H1 (cell line): ENCODE measurements around the gene WDR90. TPM values are rescaled to one million over a fixed set of nuclear protein-coding genes. Genes with fewer than 3 reads are reported as not detected.

Experiments used
- BRCA1 ChIP-seq: IDR thresholded peaks from 2 replicates; pipeline ENCODE4 v1.6.1; 2012; ENCODE audit warnings: low read depth, low read length, improper control_type of control experiment
- EP300 ChIP-seq, 2 experiments: IDR thresholded peaks; 1 replicate in 1 of 2; 2 replicates in 1 of 2; pipeline ENCODE4 v1.6.1; 2011 to 2012; ENCODE audit warnings: low read depth in 2 of 2, low read length in 2 of 2, mild to moderate bottlenecking in 2 of 2, borderline replicate concordance in 1 of 2, inconsistent platforms in 1 of 2, moderate library complexity in 1 of 2
- GTF2F1 ChIP-seq: IDR thresholded peaks from 2 replicates; pipeline ENCODE4 v1.6.1; 2012; ENCODE audit warnings: low read depth, low read length, improper control_type of control experiment, borderline replicate concordance
- KDM4A ChIP-seq: IDR thresholded peaks from one replicate; pipeline ENCODE4 v1.7.1; 2012; ENCODE audit warnings: low read depth, mild to moderate bottlenecking, moderate library complexity, low read length, inconsistent platforms; ENCODE audit not compliant: severe bottlenecking
- SAP30 ChIP-seq: fragments of 300-600 bp; sonication (generic); IDR thresholded peaks from 2 replicates; pipeline ENCODE4 v1.7.1; 2012; ENCODE audit warnings: low read length, moderate library complexity, mild to moderate bottlenecking, inconsistent platforms; ENCODE audit not compliant: insufficient read depth, insufficient replicate concordance
- SIRT6 ChIP-seq: IDR thresholded peaks from one replicate; pipeline ENCODE4 v1.7.1; 2012; ENCODE audit warnings: low read length, inconsistent platforms
- SP1 ChIP-seq: IDR thresholded peaks from 2 replicates; pipeline ENCODE4 v1.6.1; 2011; ENCODE audit warnings: low read depth, low read length
- polyA plus RNA-seq, 7 experiments: library from polyadenylated mRNA; depleted of rRNA in 3 of 7; stranded (reverse) in 5 of 7; unstranded in 2 of 7; fragments of >200 nt in 5 of 7; fragments of 200-250 nt in 2 of 7; gene quantifications; 1 replicate in 5 of 7; 2 replicates in 1 of 7; 4 replicates in 1 of 7; pipeline versions ENCODE4 v1.2.1 to v1.2.3, GENCODE V29; 2011 to 2013; ENCODE audit warnings: missing spikeins in 2 of 7, mixed read lengths in 2 of 7
- total RNA-seq: library from RNA; stranded (reverse); fragmentation: NEBNext Ultra II Directional; extraction: Animal tissue kit (Norgen Biotek cat#: 25700); gene quantifications from 2 replicates; pipeline ENCODE4 v1.2.1, GENCODE V29; 2021
- TF ChIP-seq, protein P1 (sequence below): fragments of 300-600 bp; sonication (generic); IDR thresholded peaks from 2 replicates; pipeline ENCODE4 v1.7.1; 2012; ENCODE audit warnings: low read length, moderate library complexity, mild to moderate bottlenecking, inconsistent platforms; ENCODE audit not compliant: insufficient replicate concordance
- TF ChIP-seq, protein P2 (sequence below): IDR thresholded peaks from 2 replicates; pipeline ENCODE4 v1.6.1; 2011; ENCODE audit warnings: low read length, improper control_type of control experiment

Gene WDR90
- total and polyA plus RNA-seq, 2 of the 8 experiments (the other 6 are each of a cell fraction or from before 2014, with no cell fraction given) = 24.0 to 47.2 TPM

DNA sequence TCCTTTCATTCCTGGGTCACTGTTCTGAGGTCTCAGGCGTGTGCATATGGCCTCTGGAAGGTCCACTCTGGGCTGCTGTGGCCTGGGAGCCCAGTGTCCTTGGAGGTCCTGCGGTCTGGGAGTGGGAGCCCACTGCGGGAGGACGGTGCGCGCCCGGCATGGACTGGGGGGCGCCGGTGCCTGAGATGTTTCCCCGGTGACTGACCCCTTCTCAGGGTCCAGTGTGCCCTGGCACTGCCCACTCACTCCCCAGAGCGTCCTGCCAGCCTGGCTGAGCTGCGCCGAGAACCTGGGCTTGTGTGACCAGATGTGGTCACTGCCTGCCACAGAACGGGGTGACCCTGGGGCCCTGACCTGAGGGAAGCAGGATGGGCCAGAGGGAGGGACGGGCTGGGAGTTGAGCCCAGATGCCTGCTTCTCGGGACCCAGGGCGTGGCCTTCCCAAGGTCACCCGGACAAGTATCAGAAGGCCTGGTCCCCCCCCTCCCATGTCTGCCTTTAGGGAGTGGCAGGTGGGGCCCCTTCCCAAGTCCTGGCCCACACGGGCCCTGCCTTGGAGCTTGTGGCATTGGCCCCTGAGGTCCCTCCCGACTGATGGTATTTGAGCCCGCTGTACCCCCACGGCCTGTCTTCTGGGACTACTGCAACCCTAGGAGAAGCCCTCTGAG is 25.2 kb downstream of the WDR90 start (continued):
- no peak for TF ChIP-seq EP300 (IDR thresholded peaks at IDR 0.05; ENCODE audit: borderline replicate concordance in 1 of 2, low read depth in 2 of 2, low read length in 2 of 2)
- no peak for TF ChIP-seq BRCA1
- no peak for TF ChIP-seq SIRT6
- TF ChIP-seq KDM4A = no peak
- TF ChIP-seq, protein P1, sequence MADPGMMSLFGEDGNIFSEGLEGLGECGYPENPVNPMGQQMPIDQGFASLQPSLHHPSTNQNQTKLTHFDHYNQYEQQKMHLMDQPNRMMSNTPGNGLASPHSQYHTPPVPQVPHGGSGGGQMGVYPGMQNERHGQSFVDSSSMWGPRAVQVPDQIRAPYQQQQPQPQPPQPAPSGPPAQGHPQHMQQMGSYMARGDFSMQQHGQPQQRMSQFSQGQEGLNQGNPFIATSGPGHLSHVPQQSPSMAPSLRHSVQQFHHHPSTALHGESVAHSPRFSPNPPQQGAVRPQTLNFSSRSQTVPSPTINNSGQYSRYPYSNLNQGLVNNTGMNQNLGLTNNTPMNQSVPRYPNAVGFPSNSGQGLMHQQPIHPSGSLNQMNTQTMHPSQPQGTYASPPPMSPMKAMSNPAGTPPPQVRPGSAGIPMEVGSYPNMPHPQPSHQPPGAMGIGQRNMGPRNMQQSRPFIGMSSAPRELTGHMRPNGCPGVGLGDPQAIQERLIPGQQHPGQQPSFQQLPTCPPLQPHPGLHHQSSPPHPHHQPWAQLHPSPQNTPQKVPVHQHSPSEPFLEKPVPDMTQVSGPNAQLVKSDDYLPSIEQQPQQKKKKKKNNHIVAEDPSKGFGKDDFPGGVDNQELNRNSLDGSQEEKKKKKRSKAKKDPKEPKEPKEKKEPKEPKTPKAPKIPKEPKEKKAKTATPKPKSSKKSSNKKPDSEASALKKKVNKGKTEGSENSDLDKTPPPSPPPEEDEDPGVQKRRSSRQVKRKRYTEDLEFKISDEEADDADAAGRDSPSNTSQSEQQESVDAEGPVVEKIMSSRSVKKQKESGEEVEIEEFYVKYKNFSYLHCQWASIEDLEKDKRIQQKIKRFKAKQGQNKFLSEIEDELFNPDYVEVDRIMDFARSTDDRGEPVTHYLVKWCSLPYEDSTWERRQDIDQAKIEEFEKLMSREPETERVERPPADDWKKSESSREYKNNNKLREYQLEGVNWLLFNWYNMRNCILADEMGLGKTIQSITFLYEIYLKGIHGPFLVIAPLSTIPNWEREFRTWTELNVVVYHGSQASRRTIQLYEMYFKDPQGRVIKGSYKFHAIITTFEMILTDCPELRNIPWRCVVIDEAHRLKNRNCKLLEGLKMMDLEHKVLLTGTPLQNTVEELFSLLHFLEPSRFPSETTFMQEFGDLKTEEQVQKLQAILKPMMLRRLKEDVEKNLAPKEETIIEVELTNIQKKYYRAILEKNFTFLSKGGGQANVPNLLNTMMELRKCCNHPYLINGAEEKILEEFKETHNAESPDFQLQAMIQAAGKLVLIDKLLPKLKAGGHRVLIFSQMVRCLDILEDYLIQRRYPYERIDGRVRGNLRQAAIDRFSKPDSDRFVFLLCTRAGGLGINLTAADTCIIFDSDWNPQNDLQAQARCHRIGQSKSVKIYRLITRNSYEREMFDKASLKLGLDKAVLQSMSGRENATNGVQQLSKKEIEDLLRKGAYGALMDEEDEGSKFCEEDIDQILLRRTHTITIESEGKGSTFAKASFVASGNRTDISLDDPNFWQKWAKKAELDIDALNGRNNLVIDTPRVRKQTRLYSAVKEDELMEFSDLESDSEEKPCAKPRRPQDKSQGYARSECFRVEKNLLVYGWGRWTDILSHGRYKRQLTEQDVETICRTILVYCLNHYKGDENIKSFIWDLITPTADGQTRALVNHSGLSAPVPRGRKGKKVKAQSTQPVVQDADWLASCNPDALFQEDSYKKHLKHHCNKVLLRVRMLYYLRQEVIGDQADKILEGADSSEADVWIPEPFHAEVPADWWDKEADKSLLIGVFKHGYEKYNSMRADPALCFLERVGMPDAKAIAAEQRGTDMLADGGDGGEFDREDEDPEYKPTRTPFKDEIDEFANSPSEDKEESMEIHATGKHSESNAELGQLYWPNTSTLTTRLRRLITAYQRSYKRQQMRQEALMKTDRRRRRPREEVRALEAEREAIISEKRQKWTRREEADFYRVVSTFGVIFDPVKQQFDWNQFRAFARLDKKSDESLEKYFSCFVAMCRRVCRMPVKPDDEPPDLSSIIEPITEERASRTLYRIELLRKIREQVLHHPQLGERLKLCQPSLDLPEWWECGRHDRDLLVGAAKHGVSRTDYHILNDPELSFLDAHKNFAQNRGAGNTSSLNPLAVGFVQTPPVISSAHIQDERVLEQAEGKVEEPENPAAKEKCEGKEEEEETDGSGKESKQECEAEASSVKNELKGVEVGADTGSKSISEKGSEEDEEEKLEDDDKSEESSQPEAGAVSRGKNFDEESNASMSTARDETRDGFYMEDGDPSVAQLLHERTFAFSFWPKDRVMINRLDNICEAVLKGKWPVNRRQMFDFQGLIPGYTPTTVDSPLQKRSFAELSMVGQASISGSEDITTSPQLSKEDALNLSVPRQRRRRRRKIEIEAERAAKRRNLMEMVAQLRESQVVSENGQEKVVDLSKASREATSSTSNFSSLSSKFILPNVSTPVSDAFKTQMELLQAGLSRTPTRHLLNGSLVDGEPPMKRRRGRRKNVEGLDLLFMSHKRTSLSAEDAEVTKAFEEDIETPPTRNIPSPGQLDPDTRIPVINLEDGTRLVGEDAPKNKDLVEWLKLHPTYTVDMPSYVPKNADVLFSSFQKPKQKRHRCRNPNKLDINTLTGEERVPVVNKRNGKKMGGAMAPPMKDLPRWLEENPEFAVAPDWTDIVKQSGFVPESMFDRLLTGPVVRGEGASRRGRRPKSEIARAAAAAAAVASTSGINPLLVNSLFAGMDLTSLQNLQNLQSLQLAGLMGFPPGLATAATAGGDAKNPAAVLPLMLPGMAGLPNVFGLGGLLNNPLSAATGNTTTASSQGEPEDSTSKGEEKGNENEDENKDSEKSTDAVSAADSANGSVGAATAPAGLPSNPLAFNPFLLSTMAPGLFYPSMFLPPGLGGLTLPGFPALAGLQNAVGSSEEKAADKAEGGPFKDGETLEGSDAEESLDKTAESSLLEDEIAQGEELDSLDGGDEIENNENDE = no peak
- TF ChIP-seq GTF2F1 = no peak
- no peak for TF ChIP-seq SAP30
- TF ChIP-seq SP1 = no peak
- TF ChIP-seq, protein P2, sequence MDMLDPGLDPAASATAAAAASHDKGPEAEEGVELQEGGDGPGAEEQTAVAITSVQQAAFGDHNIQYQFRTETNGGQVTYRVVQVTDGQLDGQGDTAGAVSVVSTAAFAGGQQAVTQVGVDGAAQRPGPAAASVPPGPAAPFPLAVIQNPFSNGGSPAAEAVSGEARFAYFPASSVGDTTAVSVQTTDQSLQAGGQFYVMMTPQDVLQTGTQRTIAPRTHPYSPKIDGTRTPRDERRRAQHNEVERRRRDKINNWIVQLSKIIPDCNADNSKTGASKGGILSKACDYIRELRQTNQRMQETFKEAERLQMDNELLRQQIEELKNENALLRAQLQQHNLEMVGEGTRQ = no peak
